Measurements from ENCODE around the gene DMTF1. TPM values are rescaled to one million over a fixed set of nuclear protein-coding genes. Genes with fewer than 3 reads are reported as not detected.
"Not testable (repeated sequence)": the region's sequence is repeated elsewhere in the genome, so short reads cannot be mapped to it uniquely, and the experiment has no call there.

The DMTF1 gene
- total RNA-seq, 2 donors from 2014 or later, result 57.7 to 63.6 TPM

GRCh38 chr7:87179180-87179579, 26.9 kb downstream of the DMTF1 start:
- intact Hi-C loops (cut with DNase I), result no loop called here
- no peak for DNase-seq (ENCODE audit: low spot score)

DNA sequence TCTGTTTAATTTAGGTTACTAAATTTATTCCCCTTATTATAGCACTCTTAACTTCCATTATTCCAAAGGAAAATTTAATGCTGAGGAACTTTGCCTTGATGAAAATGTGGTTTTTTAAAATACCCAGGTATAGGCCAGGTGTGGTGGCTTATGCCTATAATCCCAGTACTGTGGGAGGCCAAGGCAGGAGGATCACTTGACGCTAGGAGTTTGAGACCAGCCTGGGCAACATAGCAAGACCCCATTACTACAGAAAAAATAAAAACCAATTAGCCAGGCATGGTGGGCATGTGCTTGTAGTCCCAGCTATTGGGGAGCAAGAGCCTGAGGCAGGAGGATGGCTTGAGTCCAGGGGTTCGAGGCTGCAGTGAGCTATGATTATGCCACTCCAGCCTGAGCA, 34.9 kb downstream of the DMTF1 start:
- DNase-seq (ENCODE audit: low spot score), result no peak
- intact Hi-C loops (cut with DNase I), result no loop called here

DNA sequence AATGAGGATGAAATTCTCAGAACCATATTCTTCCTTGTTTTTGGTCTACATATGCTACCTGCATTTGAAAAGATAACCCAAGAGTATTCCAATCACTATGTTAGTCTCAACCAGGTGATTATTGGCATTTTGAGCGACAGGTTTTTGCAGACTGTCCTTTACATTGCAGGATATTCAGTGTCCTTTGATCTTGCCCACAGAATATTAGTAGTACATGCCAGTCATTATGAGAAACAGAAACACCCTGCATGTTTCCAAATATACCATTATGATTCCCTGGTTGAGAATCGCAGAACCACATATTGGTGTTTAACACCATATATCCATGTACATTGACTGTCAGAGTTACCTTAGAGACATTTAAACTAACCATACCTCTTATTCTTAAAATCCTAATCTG, 36.7 kb downstream of the DMTF1 start:
- intact Hi-C loops (cut with DNase I), result no loop called here
- DNase-seq (ENCODE audit: low spot score), result no peak

GRCh38 chr7:87190783-87191182, 38.5 kb downstream of the DMTF1 start:
- no peak for DNase-seq (ENCODE audit: low spot score)
- intact Hi-C loops (cut with DNase I), result no loop called here

- no peak for DNase-seq (ENCODE audit: low spot score)
These were observed 40.7 kb downstream of the DMTF1 start for GRCh38 chr7:87192784-87193487.

DNA sequence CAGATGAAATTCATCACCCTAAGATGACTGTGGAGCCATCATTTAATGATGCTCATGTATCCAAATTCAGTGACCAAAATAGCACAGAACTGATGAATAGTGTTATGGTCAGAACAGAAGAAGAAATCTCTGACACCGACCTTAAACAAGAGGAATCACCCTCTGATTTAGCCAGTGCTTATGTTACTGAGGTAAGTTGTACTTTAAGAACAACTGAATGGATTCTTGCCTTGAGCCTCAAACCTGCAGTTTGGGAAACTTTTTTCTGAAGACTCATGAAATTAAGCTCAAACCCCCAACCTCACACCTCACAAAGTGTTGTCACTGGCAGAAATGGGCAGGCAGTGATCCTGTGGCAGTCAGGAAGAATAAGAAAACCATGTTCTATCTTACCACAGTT, 41.7 kb downstream of the DMTF1 start:
- intact Hi-C loops (cut with DNase I), result no loop called here
- DNase-seq (ENCODE audit: low spot score), result no peak

More at GRCh38 chr7:87192784-87193487, 40.7 kb downstream of the DMTF1 start:
- intact Hi-C loops (cut with DNase I), result no loop called here

DNA sequence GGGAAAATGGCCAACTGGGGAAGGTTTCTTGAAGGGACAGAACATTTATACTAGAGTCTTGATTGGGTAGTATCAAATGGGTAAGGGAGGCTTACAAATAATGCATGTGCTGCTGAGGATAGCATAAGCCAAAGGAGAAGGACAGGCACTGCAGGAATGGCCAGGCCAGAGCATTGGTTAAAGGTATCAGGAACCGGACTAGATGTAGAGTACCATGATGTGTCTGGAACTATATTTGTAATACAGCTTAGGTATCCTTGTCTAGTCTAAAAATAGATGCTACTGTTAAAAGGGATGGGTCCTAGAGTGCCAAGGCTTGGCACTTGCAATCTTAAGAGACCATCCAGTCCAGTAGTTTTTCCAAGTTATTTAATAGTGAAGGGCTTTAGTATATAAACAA, 47.0 kb downstream of the DMTF1 start:
- no peak for DNase-seq (ENCODE audit: low spot score)
- intact Hi-C loops (cut with DNase I), result no loop called here

- intact Hi-C loops (cut with DNase I), result no loop called here
- no peak for DNase-seq (ENCODE audit: low spot score)
These were observed 47.6 kb downstream of the DMTF1 start for GRCh38 chr7:87199700-87200450.

DNA sequence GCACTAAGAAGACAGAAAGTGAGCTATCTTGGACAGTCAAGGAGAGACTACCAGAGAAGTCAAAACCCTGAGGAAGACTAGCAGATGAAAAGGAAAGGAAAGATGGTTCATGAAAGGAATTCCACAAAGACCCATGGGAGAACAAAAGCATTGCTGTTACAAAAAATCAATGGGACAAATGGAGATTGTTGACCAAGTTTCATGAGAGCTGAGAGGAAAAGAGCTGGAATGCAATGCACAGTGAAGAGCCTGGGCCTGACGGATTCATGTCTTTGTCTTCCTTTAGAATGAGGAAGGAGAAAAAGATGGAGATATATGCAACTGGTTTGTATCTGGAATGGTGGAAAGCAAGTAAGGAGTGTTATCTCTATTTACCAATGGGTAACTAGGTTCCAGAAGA, 50.0 kb downstream of the DMTF1 start:
- intact Hi-C loops (cut with DNase I), result no loop called here
- DNase-seq (ENCODE audit: low spot score), result no peak

GRCh38 chr7:87202705-87203104, 50.5 kb downstream of the DMTF1 start:
- intact Hi-C loops (cut with DNase I), result no loop called here
- DNase-seq (ENCODE audit: low spot score), result no peak

DNA sequence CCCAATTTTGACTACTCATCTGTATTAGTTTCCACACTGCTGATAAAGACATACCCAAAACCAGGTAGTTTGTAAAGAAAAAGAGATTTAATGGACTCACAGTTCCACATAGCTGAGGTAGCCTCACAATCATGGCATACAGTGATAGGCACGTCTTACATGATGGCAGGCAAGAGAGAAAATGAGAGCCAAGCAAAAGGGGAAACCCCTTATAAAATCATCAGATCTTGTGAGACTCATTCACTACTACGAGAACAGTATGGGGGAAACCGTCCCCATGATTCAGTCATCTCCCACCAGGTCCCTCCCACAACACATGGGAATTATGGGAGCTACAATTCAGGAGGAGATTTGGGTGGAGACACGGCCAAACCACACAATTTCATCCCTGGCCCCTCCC, 51.7 kb downstream of the DMTF1 start:
- intact Hi-C loops (cut with DNase I); DNase-seq (ENCODE audit: low spot score): not testable (repeated sequence)

DNA sequence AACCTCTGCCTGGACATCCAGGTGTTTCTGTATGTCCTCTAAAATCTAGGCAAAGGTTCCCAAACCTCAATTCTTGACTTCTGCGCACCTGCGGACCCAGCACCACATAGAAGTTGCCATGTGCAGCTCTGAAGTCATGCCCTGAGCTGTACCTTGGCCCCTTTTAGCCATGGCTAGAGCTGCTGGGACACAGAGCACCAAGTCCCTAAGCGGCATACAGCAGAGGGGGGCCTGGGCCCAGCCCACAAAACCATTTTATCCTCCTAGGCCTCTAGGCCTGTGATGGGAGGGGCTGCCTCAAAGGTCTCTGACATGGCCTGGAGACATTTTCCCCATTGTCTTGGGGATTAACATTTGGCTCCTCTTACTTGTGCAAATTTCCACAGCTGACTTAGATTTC, 52.7 kb downstream of the DMTF1 start:
- no peak for DNase-seq (ENCODE audit: low spot score)
- intact Hi-C loops (cut with DNase I), result loop anchor here in 1 of 2 donors (5.0 kb wide), 1 partner anchor 638 kb away; no protein-coding TSS in a partner anchor

- intact Hi-C loops (cut with DNase I), result loop anchor here in 1 of 2 donors (5.0 kb wide), 1 partner anchor 638 kb away; no protein-coding TSS in a partner anchor
- DNase-seq (ENCODE audit: low spot score), result not testable (repeated sequence)
These were observed 53.4 kb downstream of the DMTF1 start for GRCh38 chr7:87205701-87206100.

- intact Hi-C loops (cut with DNase I), result loop anchor here in 1 of 2 donors (5.0 kb wide), 1 partner anchor 639 kb away; no protein-coding TSS in a partner anchor
- DNase-seq (ENCODE audit: low spot score), result no peak
These were observed 54.1 kb downstream of the DMTF1 start for GRCh38 chr7:87206361-87206760.

DNA sequence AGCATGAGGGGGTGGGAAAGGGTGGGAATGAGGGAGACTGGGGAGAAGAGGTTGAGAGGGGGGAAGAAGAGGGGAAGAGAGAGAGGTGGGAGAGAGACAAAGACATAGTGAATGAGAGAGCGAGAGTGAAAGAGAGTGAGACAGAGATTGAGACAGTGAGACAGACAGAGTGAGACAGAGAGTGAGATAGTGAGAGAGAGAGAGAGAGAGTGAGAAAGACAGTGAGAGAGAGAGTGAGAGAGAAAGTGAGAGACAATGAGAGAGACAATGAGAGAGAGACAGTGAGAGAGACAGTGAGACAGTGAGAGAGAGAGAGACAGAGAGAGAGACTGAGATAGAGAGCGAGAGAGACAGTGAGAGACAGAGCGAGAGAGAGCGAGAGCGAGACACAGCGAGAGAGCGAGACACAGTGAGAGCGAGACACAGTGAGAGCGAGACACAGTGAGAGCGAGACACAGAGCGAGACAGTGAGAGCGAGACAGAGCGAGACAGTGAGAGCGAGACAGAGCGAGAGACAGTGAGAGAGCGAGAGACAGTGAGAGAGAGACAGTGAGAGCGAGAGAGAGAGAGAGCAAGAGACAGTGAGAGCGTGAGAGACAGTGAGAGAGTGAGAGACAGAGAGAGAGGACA, 57.2 kb downstream of the DMTF1 start:
- DNase-seq (ENCODE audit: low spot score), result no peak
- intact Hi-C loops (cut with DNase I), result loop anchor here in 1 of 2 donors (5.0 kb wide), 1 partner anchor 642 kb away; no protein-coding TSS in a partner anchor

DNA sequence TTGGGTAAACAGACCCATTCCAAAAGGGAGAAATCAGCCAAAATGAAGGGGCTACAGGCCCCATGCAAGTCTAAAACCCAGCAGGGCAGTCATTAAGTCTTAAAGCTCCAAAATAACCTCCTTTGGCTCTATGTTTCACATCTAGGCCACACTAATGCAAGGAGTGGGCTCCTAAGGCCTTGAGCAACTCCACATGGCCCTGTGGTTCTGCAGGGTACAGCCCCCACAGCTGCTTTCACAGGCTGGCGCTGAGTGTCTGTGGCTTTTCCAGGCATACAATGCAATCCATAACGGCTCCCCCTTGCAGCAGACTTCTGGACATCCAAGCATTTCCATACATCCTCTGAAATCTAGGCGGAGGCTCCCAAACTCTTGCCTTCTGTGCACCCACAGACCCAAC, 58.3 kb downstream of the DMTF1 start:
- intact Hi-C loops (cut with DNase I), result loop anchor here in 1 of 2 donors (10.0 kb wide), 1 partner anchor 46 kb away; no protein-coding TSS in a partner anchor
- DNase-seq (ENCODE audit: low spot score), result no peak

- intact Hi-C loops (cut with DNase I), result loop anchor here in 1 of 2 donors (10.0 kb wide), 1 partner anchor 48 kb away; no protein-coding TSS in a partner anchor
- DNase-seq (ENCODE audit: low spot score), result no peak
These were observed 60.2 kb downstream of the DMTF1 start for GRCh38 chr7:87212498-87212897.

GRCh38 chr7:87213252-87213651, 61.0 kb downstream of the DMTF1 start:
- intact Hi-C loops (cut with DNase I), result loop anchor here in 1 of 2 donors (10.0 kb wide), 1 partner anchor 48 kb away; no protein-coding TSS in a partner anchor
- DNase-seq (ENCODE audit: low spot score), result no peak

GRCh38 chr7:87213811-87214210, 61.6 kb downstream of the DMTF1 start:
- no peak for DNase-seq (ENCODE audit: low spot score)
- intact Hi-C loops (cut with DNase I), result loop anchor here in 1 of 2 donors (10.0 kb wide), 1 partner anchor 49 kb away; no protein-coding TSS in a partner anchor

- intact Hi-C loops (cut with DNase I), result loop anchor here in 1 of 2 donors (10.0 kb wide), 1 partner anchor 50 kb away; no protein-coding TSS in a partner anchor
- DNase-seq (ENCODE audit: low spot score), result no peak
These were observed 62.8 kb downstream of the DMTF1 start for GRCh38 chr7:87215046-87215445.
